ENCODE results near the gene KIAA1210.

DNA sequence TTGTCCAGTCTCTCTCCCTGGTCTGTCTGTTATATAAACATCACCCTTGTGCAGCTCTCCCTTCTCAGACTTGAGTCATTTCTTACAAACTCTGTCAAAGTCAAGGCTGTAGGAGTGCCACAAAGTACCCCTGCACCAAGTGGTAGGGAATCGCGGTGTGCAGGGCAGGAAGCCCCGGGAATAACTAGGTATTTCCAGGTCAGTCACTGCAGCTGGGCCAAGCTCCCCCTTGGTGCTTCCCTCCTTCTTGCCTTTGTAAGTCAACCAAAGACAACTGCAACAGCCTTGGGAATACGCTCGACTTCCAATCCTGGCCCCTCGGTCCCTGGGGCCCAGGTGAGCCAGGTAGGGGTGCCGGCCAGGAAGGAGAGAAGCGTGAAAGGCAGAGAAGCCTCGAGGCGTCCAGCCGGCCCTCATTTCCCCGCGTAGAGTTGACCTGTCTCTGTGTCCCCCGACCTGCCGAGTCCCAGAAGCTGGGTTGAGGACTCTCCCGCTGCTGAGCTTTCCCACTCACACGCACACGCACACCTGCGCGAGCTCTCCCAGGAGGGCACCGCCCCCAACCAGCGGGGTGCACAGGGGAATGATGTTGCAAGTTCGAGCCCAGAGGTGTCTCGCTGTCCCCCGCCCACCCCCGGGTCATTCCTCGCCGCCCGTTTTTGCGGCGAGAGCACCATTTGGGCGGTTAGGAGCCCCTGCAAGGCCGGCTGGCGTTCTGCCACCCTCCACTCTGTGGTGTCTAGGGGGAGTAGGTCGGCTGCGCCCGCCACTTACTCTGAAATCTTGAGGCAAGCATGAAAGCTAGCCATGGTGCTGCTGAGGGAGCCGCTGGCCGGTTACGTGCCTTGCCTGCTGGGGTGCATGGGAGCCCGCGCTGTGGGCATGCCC lies 22.8 kb upstream of the KIAA1210 start:
- no peak for TF ChIP-seq CTCF (IDR thresholded peaks at IDR 0.05; ENCODE audit: control extremely low read depth in 1 of 3, insufficient read depth in 1 of 3, low read depth in 1 of 3, low read length in 3 of 3)
- TF ChIP-seq RFX5 (IDR thresholded peaks at IDR 0.05; ENCODE audit: borderline replicate concordance, low read depth, low read length): no peak
- no peak for TF ChIP-seq USF2 (IDR thresholded peaks at IDR 0.05; ENCODE audit: low read length)
- no peak for TF ChIP-seq SRF (IDR thresholded peaks at IDR 0.05; ENCODE audit: low read depth, low read length)
- no peak for TF ChIP-seq TAF1 (IDR thresholded peaks at IDR 0.05; ENCODE audit: low read depth, low read length)
- TF ChIP-seq SP1 (IDR thresholded peaks at IDR 0.05; ENCODE audit: low read depth, low read length): no peak

Measured in H1 (cell line).